ENCODE results near the gene LOXL3.
"Not testable (repeated sequence)": the region's sequence is repeated elsewhere in the genome, so short reads cannot be mapped to it uniquely, and the experiment has no call there.

LOXL3 gene

DNA sequence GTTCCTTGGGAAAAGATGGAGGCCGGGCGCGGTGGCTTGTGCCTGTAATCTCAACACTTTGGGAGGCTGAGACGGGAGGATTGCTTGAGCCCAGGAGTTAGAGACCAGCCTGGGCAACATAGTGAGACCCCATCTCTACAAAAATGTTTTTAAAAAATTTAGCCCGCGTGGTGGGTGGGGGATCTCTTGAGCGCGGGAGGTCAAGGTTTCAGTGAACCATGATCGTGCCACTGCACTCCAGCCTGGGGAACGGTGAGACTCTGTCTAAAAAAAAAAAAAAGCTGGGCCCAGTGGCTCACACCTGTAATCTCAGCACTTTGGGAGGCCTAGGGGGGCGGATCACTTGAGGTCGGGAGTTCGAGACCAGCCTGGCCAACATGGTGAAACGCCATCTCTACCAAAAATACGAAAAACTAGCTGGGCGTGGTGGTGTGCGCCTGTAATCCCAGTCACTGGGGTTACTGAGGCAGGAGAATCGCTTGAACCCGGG lies 70.0 kb downstream of the LOXL3 start:
- DNase-seq, result not testable (repeated sequence)

DNA sequence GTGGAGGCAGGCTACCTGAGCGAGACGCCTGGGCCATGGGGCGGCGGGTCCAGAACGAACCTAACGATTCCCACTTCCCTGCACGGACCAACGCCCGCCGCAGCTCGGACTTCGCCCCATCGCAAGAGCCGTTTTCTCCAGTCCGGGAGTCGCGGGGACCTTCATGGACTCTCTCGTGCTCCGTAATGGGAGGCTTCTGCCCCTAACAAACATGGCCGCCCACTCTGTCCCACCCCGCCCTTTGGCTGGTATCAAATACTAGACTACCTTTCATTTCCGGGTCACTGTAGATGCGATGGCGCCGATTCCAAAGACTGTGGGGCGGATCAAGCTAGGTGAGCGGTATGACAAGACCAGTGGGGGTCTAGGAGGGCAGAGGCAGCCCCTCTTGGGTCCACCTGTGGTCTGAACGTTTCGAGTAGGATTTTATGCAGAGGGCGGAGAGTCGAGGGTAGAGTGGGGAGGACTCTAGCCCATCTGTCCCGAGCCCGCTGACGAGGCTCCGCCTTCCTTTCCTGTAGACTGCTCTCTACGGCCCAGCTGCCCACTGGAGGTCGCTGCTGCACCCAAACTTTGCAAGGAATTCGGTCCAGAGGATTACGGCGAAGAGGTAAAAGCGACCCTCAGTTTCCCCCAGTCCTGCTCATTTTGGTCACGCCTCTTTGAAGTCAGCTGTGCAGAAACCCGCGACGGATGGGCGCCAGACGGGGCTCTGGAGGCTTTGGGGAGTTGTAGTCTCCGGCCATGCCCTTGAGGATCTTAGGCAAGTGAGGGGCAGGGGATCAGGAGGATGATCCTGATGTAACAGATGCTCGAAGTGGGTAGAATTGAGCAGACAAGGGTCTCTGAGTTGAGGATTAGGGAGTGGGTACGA lies 70.7 kb downstream of the LOXL3 start, which contains the start of the genes CCDC142 and TTC31:
Gene CCDC142 (minus strand): TSS at position 198 of the 874 bp plus-strand sequence. CDS start 161 bp downstream, at position 37.
Gene TTC31 (plus strand): TSS at position 281 of the 874 bp plus-strand sequence. CDS start 15 bp downstream, at position 296.
- DNase-seq, result peak; percentile 98

All from NCI-H510A treated with DMSO at 0.1 percent for 48 hours (cell line).